Hepatocyte (in vitro differentiated cells): Measurements from ENCODE around the gene DTNBP1. TPM values are rescaled to one million over a fixed set of nuclear protein-coding genes. Genes with fewer than 3 reads are reported as not detected.

Source experiments
- DNase-seq: peaks from one replicate; pipeline ENCODE4 v3.0.0-alpha.2; 2016; ENCODE audit warnings: low spot score
- H2AFZ ChIP-seq: fragments of 200-600 bp; sonication (generic); 2 replicates; pipeline ENCODE4 v1.6.0; 2016; ENCODE audit warnings: antibody characterized with exemption, mild to moderate bottlenecking
- H3K27ac ChIP-seq: fragments of 200-600 bp; sonication (generic); 2 replicates; pipeline ENCODE4 v1.5.1; 2016; ENCODE audit warnings: mild to moderate bottlenecking
- H3K27me3 ChIP-seq: fragments of 200-600 bp; sonication (generic); 2 replicates; pipeline ENCODE4 v1.6.1; 2016
- H3K36me3 ChIP-seq: fragments of 200-600 bp; sonication (generic); replicated peaks from 2 replicates; pipeline ENCODE4 v1.5.1; 2016; ENCODE audit warnings: low read depth; ENCODE audit not compliant: insufficient read depth
- H3K4me1 ChIP-seq: fragments of 200-600 bp; sonication (generic); 2 replicates; pipeline ENCODE4 v1.5.1; 2016; ENCODE audit warnings: mild to moderate bottlenecking, moderate library complexity; ENCODE audit not compliant: insufficient read depth
- H3K4me2 ChIP-seq: fragments of 200-600 bp; sonication (generic); 2 replicates; pipeline ENCODE4 v1.6.0; 2016
- H3K4me3 ChIP-seq: fragments of 200-600 bp; sonication (generic); 2 replicates; pipeline ENCODE4 v1.5.1; 2016; ENCODE audit warnings: mild to moderate bottlenecking
- H3K79me2 ChIP-seq: fragments of 200-600 bp; sonication (generic); 2 replicates; pipeline ENCODE4 v1.6.0; 2017; ENCODE audit warnings: mild to moderate bottlenecking
- H3K9me2 ChIP-seq: fragments of 200-600 bp; sonication (generic); replicated peaks from 2 replicates; pipeline ENCODE4 v1.6.0; 2017; ENCODE audit warnings: mild to moderate bottlenecking; ENCODE audit not compliant: insufficient read depth
- H3K9me3 ChIP-seq: fragments of 200-600 bp; sonication (generic); 2 replicates; pipeline ENCODE4 v1.5.1; 2016; ENCODE audit warnings: low read depth, mild to moderate bottlenecking
- H4K20me1 ChIP-seq: fragments of 200-600 bp; sonication (generic); 2 replicates; pipeline ENCODE4 v1.6.0; 2016; ENCODE audit warnings: mild to moderate bottlenecking; ENCODE audit not compliant: insufficient read depth, poor library complexity, severe bottlenecking
- EZH2 ChIP-seq: fragments of 200-600 bp; sonication (generic); IDR thresholded peaks from 2 replicates; pipeline ENCODE4 v1.6.1; 2016; ENCODE audit warnings: antibody characterized with exemption, mild to moderate bottlenecking, borderline replicate concordance
- EZH2phosphoT487 ChIP-seq: fragments of 200-600 bp; sonication (generic); IDR thresholded peaks from one replicate; pipeline ENCODE4 v1.6.1; 2018; ENCODE audit warnings: antibody characterized with exemption, mild to moderate bottlenecking, low read depth, moderate library complexity; ENCODE audit not compliant: unreplicated experiment, severe bottlenecking
- WGBS: methylation state at CpG from one replicate; pipeline ENCODE4 v1.1.6; 2016; ENCODE audit warnings: low lambda C conversion rate; ENCODE audit errors: missing lambda C conversion rate; 5-methylcytosine and 5-hydroxymethylcytosine counted together
- polyA plus RNA-seq: library from polyadenylated mRNA; unstranded; fragments of >200 nt; fragmentation: Nextera tagmentation; extraction: Ambion mirVana; gene quantifications from 2 replicates; pipeline ENCODE4 v1.2.1, GENCODE V29; 2016
- total RNA-seq: library from RNA; depleted of rRNA; stranded (reverse); fragments of >200 nt; gene quantifications from 2 replicates; pipeline ENCODE4 v1.2.3, GENCODE V29; 2014
- TF ChIP-seq, protein P1 (sequence below): fragments of 200-600 bp; sonication (generic); IDR thresholded peaks from 2 replicates; pipeline ENCODE4 v1.5.1; 2016; ENCODE audit warnings: antibody characterized with exemption, mild to moderate bottlenecking; ENCODE audit not compliant: poor library complexity

Gene DTNBP1
- total and polyA plus RNA-seq, 2 experiments from 2014 or later, result 3.4 to 25.6 TPM

DNA sequence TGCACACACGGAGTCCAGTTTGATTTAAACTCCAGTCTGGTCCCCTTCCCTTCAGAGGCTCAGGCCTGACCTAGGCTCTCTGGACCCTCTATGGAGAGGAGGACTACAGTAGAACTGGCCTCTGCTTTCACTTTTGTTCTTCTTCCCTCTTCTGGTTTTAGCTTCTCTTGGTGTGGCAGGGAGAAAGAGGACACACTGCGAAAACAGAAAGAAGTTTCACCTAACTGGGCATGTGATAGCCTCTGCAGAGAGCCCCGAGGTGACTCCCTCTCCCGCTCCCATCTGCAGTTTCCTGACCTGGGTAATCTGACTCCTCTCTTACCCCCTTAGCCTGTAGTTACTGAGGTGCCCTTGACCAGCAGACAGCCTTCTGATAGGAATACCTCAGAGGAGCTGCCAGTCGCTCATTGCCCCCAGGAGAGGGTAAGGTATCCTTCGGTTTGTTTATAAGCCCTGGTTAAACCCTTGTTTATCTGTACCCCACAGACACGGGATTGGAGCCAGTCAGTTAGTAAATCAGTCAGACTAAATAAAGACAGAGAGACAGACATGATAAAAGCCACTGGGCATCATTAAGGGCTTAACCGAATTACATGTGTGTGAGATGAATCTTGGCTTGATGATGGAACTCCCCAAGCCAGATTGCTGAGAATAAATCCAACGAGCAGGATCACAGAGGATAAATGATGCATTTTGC lies 12.0 kb upstream of the DTNBP1 start:
- no peak overlapping the region for H3K4me3 ChIP-seq
- H3K4me2 ChIP-seq, result peak overlapping the region; percentile 53
- 36% methylated on average over 9 of the region's 9 CpGs for WGBS

DNA sequence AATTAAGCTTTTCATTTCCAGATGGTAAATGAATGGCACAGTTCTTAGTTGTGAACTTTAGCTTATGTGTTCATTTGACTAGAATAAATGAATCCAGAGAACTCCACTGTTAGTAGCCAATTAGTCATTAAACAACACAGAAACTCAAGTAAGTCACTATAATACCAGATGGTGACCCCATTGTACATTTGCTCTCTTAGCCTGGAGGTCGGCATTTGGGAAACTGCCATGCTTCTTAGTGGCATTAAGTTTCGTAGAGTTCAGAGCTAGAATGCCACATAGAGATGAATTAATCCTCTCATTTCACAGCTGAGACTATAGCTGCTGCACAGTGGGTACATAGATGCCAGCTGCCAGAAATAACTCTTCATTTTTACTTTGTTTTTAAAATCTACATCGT lies 10.8 kb upstream of the DTNBP1 start:
- Histone ChIP-seq H3K9me3 (no peaks in the 10 kb centered on the region), H4K20me1 (no peaks in the 10 kb centered on the region), H2AFZ (no peak overlapping the region), H3K4me3 (no peak overlapping the region), H3K4me2 (no peak overlapping the region), H3K9me2 (no peaks in the 10 kb centered on the region), H3K27ac (no peak overlapping the region), H3K36me3 (no peaks in the 10 kb centered on the region), H3K79me2 (no peaks in the 10 kb centered on the region), H3K27me3 (peaks cover 7% of the 10 kb centered on the region), H3K4me1 (peaks cover 20% of the 10 kb centered on the region)
- no peak for DNase-seq
- TF ChIP-seq, protein P1, sequence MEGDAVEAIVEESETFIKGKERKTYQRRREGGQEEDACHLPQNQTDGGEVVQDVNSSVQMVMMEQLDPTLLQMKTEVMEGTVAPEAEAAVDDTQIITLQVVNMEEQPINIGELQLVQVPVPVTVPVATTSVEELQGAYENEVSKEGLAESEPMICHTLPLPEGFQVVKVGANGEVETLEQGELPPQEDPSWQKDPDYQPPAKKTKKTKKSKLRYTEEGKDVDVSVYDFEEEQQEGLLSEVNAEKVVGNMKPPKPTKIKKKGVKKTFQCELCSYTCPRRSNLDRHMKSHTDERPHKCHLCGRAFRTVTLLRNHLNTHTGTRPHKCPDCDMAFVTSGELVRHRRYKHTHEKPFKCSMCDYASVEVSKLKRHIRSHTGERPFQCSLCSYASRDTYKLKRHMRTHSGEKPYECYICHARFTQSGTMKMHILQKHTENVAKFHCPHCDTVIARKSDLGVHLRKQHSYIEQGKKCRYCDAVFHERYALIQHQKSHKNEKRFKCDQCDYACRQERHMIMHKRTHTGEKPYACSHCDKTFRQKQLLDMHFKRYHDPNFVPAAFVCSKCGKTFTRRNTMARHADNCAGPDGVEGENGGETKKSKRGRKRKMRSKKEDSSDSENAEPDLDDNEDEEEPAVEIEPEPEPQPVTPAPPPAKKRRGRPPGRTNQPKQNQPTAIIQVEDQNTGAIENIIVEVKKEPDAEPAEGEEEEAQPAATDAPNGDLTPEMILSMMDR, result no peak
- TF ChIP-seq EZH2phosphoT487, result no peak
- TF ChIP-seq EZH2, result no peak
- WGBS, result 92% methylated on average over 3 of the region's 3 CpGs

More for the DNA sequence above, 12.0 kb upstream of the DTNBP1 start:
- Histone ChIP-seq H2AFZ (no peak overlapping the region), H3K27ac (peak overlapping the region; percentile 47), H4K20me1 (no peaks in the 10 kb centered on the region), H3K4me1 (peaks cover 20% of the 10 kb centered on the region), H3K27me3 (peaks cover 7% of the 10 kb centered on the region), H3K9me2 (no peaks in the 10 kb centered on the region), H3K9me3 (no peaks in the 10 kb centered on the region), H3K79me2 (no peaks in the 10 kb centered on the region), H3K36me3 (no peaks in the 10 kb centered on the region)
- DNase-seq, result no peak
- TF ChIP-seq EZH2, result no peak
- TF ChIP-seq, protein P1, result no peak

DNA sequence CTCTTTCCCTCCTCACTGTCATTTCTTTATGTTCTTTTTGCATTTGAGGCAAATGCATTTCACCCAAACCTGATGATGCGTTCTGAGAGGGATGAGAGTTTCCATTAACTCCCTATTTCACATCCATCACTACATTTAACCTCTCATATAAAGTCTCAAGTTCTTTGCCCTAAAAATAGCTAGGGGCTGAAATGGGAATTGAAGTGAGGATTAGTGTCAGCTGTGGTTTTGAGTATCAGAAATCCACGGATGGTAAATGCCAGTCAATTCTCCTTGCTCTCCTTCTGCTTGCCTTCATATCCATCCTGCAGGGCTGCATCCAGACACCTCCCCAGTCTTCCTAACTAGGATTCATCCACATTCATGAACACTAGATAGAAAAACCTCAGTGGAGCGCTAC lies 10.0 kb upstream of the DTNBP1 start:
- H3K9me3 ChIP-seq, result no peaks in the 10 kb centered on the region
- H4K20me1 ChIP-seq, result no peaks in the 10 kb centered on the region
- H3K4me3 ChIP-seq, result no peak overlapping the region
- H3K79me2 ChIP-seq, result no peaks in the 10 kb centered on the region
- no peak overlapping the region for H3K4me2 ChIP-seq
- no peak for DNase-seq
- H2AFZ ChIP-seq, result no peak overlapping the region
- 64% methylated on average over 3 of the region's 3 CpGs for WGBS
- H3K27ac ChIP-seq, result no peak overlapping the region
- TF ChIP-seq EZH2phosphoT487, result no peak
- TF ChIP-seq EZH2, result no peak
- TF ChIP-seq, protein P1, result no peak
- peaks cover 7% of the 10 kb centered on the region for H3K27me3 ChIP-seq
- H3K9me2 ChIP-seq, result no peaks in the 10 kb centered on the region
- H3K36me3 ChIP-seq, result no peaks in the 10 kb centered on the region
- peaks cover 20% of the 10 kb centered on the region for H3K4me1 ChIP-seq
